ENCODE data around the gene PRIM2.
"Not testable (repeated sequence)": the region's sequence is repeated elsewhere in the genome, so short reads cannot be mapped to it uniquely, and the experiment has no call there.

Gene PRIM2, protein sequence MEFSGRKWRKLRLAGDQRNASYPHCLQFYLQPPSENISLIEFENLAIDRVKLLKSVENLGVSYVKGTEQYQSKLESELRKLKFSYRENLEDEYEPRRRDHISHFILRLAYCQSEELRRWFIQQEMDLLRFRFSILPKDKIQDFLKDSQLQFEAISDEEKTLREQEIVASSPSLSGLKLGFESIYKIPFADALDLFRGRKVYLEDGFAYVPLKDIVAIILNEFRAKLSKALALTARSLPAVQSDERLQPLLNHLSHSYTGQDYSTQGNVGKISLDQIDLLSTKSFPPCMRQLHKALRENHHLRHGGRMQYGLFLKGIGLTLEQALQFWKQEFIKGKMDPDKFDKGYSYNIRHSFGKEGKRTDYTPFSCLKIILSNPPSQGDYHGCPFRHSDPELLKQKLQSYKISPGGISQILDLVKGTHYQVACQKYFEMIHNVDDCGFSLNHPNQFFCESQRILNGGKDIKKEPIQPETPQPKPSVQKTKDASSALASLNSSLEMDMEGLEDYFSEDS

DNA sequence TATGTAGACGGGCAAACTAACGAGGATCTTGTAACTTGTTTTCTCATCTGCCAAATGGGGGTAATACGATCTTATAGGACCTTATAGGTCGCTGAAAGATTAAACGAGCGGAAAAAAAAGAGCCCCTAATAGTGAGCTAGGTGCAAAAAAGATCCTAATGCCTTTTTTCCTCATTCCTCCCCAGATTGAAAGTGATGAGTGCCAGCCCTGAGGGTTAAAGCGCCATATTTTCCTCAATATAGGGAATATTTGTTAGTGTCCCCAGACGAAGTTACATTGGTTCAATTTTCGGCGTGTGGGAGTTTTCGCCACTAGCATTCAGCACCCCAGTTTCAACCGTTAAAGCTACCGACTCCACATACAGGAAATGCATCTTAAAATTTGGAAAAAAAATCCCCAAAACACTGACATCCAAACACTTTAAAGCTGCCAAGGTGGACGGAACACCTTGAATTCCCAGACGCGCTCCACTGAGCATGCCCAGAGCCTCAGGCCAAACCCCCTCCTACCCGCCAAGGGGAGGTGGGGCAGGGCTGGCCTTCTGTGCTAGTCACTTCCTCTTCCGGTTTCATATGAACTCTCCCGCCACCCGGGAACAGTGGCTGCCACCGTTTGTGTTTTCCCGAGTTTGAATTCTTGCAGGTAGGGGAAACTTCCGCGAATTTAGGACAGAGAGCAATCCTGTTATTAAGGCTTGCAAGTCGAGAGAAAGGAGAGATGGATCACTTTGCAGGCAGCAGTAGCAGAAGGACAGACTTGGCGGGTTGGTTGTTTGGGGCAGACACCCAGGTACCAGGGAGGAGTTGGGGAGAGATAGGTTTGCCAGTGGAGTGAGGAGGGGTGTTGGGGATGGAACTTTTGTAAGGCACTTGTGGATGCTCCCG is at the start of gene PRIM2:
PRIM2 (plus strand) TSS at position 571 of the 884 bp plus-strand sequence. CDS start 816 bp downstream, outside the sequence.
- DNase-seq (ENCODE audit: low read depth), result peak; percentile 68

DNA sequence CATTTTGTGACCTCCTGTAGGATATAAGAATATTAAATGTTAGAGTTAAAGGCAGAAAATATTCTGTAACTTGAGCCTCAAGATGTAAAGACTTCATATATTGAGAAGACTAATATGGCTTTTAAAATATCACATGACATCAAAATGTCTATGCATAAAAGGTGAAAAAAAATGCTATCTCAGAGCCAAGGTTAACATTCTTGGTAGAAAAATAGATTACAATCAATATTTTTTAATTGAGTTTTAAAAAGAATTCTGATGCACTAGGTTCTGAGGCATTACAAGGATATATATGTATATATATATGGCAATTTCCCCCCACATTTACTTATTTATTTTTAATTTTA is 49.2 kb upstream of the PRIM2 start:
- DNase-seq (ENCODE audit: low read depth), result no peak

- DNase-seq (ENCODE audit: low read depth), result not testable (repeated sequence)
Measured at GRCh38 chr6:57274113-57274824, 43.2 kb upstream of the PRIM2 start.

- DNase-seq (ENCODE audit: low read depth), result no peak
Measured at GRCh38 chr6:57275384-57275783, 42.0 kb upstream of the PRIM2 start.

DNA sequence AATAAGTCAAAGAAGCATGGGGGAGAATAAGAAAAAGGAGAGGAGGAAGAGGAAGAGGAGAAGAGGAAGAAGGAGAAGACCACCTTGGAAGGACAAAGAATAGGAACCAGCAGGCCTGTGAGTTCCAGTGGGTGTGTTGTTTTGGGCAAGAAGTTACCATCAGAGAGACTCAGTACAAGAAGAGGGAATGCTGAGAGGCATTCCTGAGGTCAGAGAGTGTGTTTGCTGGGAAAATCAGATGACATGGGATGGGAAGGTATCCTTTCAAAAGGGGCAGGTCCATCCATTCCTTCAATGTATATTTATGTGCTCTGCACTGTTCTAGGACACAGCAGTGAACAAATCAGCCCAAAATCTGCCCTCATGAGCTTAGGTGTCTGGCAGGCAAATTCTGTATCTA is 40.5 kb upstream of the PRIM2 start:
- DNase-seq (ENCODE audit: low read depth), result no peak

GRCh38 chr6:57278570-57278969 is 38.9 kb upstream of the PRIM2 start:
- no peak for DNase-seq (ENCODE audit: low read depth)

GRCh38 chr6:57279013-57279412 is 38.4 kb upstream of the PRIM2 start:
- no peak for DNase-seq (ENCODE audit: low read depth)

DNA sequence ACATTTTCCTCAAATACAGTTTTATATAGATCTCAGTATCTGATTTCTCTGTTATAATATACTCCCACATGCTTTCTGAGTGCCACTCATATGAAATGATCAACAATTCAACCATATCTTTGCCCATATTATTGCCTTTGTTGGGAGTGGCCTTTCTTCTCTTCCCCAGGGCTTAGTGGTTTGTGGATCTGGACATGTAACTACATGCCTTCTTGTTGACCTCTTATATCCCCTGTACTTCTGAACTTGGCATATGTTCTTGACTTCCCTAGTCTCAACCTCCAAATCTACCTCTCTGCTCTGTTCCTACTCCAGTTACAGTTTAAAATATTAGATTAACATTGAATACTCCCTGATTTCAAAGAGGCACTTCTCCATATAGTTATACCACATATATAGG is 34.3 kb upstream of the PRIM2 start:
- DNase-seq (ENCODE audit: low read depth), result no peak

DNA sequence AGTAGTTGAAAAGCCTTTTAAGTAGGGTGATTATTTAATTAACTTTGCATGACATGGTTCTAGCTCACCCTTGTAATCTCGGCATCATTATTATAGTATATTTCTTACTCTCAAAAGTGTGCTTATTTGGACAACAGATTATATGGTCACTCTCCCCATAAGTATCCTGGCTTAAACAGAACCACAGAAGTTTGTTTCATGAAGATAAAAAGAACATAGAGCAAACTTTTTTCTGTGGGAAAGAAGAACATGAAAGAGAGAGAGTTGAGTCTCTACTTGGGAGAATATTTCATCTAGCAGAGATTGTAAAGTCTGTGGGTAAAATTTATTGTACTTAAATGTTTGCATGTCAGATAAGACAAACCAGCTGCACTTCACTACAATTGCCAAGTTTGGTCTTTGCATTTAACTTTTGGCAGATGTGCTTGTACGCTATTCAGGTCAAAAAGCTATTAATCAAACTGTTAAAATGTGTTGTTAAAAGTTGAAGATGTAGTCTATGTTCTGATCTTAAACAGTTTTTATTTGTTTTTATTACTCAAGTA is 33.4 kb upstream of the PRIM2 start:
- DNase-seq (ENCODE audit: low read depth), result no peak

DNA sequence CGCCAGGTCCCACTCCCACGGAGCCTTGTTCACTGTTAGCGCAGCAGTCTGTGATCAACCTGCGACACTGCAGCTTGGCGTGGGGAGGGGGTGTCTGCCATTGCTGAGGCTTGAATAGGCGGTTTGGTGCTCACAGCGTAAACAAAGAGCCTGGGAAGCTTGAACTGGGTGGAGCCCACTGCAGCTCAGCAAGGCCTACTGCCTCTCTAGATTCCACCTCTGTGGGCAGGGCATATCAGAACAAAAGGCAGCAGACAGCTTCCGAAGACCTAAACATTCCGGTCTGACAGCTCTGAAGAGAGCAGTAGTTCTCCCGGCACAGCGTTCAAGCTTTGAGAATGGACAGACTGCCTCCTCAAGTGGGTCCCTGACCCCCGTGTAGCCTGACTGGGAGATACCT is 29.3 kb upstream of the PRIM2 start:
- DNase-seq (ENCODE audit: low read depth), result not testable (repeated sequence)

- DNase-seq (ENCODE audit: low read depth), result not testable (repeated sequence)
Measured at GRCh38 chr6:57293472-57293871, 24.0 kb upstream of the PRIM2 start.

DNA sequence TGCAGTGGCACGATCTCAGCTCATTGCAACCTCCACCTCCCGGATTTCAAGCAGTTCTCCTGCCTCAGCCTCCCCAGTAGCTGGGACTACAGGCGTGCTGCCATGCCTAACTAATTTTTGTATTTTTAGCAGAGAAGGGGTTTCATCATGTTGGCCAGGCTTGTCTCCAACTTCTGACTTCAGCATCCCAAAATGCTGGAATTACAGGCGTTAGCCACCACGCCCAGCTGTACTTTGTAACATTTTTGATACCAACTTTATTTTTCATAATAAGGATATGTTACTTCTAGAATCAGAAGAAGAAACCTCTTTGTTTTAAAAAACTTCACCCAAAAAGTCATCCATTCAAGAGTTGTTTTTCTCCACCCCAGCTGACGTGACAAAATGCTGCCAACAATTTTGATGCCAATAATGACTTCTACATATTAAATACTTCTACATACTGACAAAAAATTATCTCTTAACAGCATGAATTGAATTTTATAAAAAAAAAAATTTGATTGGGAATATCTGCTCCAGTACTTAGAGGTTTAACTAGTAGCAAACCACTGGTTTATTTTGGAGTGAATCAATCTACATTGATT is 22.5 kb upstream of the PRIM2 start:
- peak; percentile 47 for DNase-seq (ENCODE audit: low read depth)

- no peak for DNase-seq (ENCODE audit: low read depth)
Measured at GRCh38 chr6:57297505-57297904, 19.9 kb upstream of the PRIM2 start.

GRCh38 chr6:57298741-57299140 is 18.7 kb upstream of the PRIM2 start:
- no peak for DNase-seq (ENCODE audit: low read depth)

DNA sequence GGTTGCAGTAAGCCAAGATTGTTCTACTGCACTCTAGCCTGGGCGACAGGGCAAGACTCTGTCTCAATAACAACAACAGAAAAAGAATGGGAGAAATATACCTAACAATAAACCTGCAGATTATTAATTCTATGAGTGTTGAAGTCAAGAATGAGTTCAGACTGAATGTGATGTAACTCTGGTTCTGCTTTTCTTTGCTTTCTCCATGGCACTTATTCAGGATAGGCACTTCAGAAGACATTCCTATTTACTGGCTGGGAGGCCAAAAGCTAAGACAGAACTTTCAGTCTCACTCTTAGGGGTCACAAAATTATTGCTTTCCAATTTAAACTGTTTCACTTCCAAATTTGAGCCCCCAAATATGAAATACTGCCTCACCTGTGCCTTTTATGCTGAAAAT is 15.7 kb upstream of the PRIM2 start:
- no peak for DNase-seq (ENCODE audit: low read depth)

DNA sequence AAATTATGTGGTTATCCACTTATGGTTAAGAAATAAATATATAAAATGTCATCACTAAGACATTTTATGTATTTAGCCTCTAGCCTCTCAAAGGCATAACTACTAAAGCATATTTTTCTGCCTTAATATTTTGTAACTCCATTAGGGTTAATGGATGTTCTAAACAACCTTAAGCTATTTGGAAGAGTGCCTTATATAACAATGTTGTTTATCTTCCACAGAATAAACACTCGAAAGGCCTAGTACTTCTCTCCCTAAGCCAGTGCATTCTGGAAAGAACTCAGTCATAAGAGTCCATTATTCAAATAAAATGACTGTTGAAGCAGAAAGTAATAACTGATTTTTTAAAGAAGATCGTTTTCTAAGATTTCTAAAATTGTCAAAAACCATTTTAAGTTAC is 15.0 kb upstream of the PRIM2 start:
- peak; percentile 65 for DNase-seq (ENCODE audit: low read depth)

DNA sequence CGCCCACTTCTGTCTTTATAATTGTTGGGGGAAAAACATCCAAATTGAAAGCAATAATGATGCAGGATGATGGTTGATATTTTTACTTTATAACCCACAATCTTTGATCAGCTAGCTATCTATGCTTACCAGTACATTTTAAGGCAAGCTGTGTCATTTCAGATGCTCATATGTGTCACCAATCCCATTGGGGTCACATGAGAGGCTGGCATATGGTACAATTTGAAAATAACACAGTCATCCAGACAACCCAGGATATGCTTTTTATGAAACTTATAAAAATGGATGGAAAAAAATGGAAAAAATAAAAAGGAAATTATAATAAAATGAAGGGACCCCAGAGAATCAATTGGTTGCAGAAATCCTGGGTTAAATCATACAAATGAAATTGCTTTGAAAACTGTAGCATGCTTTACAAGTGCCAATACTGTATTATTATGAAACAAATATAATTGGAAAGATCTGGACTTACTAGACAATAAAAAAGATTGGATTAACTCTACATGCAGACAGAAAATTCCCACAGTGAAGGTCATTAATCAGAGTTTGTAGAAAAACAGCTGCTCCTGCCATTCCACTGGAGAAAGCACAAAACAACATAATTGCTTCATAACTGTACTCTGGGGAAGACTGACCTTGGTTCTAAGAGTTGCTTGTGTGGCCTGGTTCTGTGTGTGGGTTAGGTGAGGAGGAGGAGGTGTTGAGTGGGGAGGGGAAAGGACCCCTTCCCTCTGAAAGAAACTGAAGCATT is 13.3 kb upstream of the PRIM2 start:
- peak; percentile 85 for DNase-seq (ENCODE audit: low read depth)

GRCh38 chr6:57305107-57305506 is 12.3 kb upstream of the PRIM2 start:
- DNase-seq (ENCODE audit: low read depth), result peak; percentile 43

DNA sequence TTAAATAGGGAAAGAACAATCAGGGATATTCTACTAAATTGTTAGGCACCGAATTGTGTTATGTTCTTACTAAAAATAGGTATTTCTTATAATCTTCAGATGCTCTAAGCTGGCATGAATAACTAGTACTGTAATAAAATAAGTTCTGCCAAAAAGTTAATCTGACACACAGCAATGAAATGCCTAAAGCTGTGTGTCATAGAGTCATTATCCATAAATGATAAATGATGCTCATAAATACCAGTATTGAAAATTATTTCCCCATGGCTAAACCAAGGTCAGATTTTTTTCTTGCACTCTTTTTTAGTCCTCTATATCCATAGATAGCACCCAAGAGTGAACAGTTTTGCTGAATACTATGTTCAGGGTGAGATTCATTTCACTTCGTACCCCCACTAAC is 11.7 kb upstream of the PRIM2 start:
- DNase-seq (ENCODE audit: low read depth), result peak; percentile 75

DNA sequence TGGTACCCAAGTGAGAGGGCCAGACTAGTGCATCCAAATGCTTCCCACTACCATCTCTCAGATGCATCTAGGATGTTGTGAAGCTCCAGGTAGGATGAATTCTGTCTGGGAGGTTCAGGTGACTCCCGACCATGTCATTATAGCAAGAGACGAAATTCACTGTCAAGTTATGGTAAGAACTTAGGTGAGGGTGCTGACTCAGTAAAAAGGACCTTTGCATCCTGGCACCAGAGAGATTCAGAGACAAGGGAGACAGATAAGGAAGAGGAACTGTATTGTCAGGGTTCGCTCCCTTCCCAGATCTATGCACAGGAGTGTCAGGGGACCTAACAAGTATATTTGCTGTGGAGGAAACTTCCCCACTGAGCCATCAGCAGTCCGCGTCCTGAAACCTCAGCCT is 11.2 kb upstream of the PRIM2 start:
- DNase-seq (ENCODE audit: low read depth), result no peak

DNA sequence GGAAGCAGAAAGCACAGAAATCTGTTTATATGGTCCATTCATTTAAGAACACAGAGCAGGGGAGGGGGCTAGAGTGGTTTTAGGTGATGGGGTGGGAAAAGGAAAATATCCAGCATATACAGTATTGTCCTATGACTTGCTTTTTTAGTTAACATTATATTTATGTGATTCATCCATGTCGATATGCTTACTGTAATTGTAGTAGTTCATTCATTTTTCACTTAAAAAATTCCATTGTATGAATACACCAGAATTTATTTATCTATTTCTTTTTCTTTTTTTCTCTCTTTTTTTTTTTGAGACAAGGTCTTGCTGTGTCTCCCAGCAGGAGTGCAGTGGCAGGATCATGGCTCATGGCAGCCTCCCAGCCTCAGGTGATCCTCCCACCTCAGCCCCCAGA is 9.6 kb upstream of the PRIM2 start:
- no peak for DNase-seq (ENCODE audit: low read depth)
